Memory B cell (primary cell): ENCODE data around the gene COPE.
A peak's percentile ranks its signal among the peaks of the same experiment; 100 is the strongest.
"Not testable (repeated sequence)": the region's sequence is repeated elsewhere in the genome, so short reads cannot be mapped to it uniquely, and the experiment has no call there.

ENCODE experiments used
- ATAC-seq: fragments of 150-1000 bp; cut with Tn5 transposase; 2 replicates; pipeline ENCODE4 v1.10.0; 2021; ENCODE audit warnings: low read depth, mild to moderate bottlenecking, moderate library complexity
- DNase-seq, 2 donors: peaks; one replicate each; pipeline ENCODE4 v3.0.0; 2022; ENCODE audit warnings: low spot score in 2 of 2
- H3K27ac Mint-ChIP-seq: one replicate; pipeline ENCODE4 v1.8.0; 2022; ENCODE audit warnings: mild to moderate bottlenecking, moderate library complexity, mixed read lengths
- H3K27me3 Mint-ChIP-seq: one replicate; pipeline ENCODE4 v1.8.0; 2022; ENCODE audit warnings: mixed read lengths
- H3K36me3 Mint-ChIP-seq: one replicate; pipeline ENCODE4 v1.8.0; 2022; ENCODE audit warnings: mild to moderate bottlenecking, mixed read lengths
- H3K4me1 Mint-ChIP-seq: one replicate; pipeline ENCODE4 v1.8.0; 2022; ENCODE audit warnings: mixed read lengths
- H3K4me3 Mint-ChIP-seq: one replicate; pipeline ENCODE4 v1.8.0; 2022; ENCODE audit warnings: mild to moderate bottlenecking, moderate library complexity, mixed read lengths
- H3K9me3 Mint-ChIP-seq: one replicate; pipeline ENCODE4 v1.8.0; 2022; ENCODE audit warnings: mixed read lengths

The COPE gene

GRCh38 chr19:18919086-18919899, at the start of gene COPE, which contains the start of gene DDX49:
TSS of gene COPE (minus strand) at chr19:18919387. CDS start at chr19:18919348, 39 bp downstream.
TSS of gene DDX49 (plus strand) at chr19:18919715. CDS start at chr19:18919742, 27 bp downstream.
- peaks cover 18% of the 10 kb centered on the region for H3K4me1 Mint-ChIP-seq
- ATAC-seq (peak; percentile 85), DNase-seq (peak; percentile 91 to 95)
- no peaks in the 10 kb centered on the region for H3K9me3 Mint-ChIP-seq
- peaks cover 10% of the 10 kb centered on the region for H3K36me3 Mint-ChIP-seq
- peak within 1 kb of the TSS; percentile 88 for H3K27ac Mint-ChIP-seq
- no peaks in the 10 kb centered on the region for H3K27me3 Mint-ChIP-seq
- peak within 1 kb of the TSS; percentile 74 for H3K4me3 Mint-ChIP-seq

DNA sequence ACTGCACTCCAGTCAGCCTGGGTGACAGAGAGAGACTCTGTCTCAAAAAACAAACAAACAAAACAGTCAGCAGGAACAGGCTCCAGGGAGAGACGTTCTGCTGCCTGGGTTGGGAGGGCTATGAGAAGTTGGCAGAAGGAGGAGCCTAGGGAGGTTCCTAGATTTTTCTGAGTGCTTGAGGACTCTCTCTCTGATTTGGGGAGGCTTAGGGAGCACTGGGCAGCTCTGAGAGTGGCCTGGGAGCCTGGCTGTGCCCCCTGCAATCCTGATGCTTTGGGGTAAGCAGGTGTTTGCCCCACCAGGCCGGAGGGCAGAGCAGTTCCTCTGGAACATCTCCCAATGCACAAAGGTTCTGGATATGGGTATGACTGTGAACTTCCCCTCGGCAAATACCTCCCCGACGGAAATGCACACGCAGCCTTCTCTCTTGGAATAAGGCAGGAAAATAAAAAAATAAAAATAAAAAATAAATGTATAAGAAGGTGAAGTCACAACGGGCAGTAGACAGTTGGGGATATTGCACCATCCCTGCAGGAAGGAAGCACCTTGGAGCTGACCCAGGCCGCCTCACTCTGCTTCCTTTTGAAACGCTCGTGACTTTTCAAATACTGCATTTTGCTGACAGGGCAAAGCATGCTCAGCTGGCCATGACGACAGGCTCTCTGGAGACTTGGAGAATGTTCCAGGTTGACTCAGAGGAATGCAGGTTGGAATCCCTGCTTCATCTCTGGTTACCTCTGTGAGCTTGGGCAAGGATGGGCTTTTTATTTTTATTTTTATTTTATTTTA, 48.4 kb upstream of the COPE start:
- H3K4me3 Mint-ChIP-seq = no peak overlapping the region

GRCh38 chr19:18966307-18966706, 47.1 kb upstream of the COPE start:
- Mint-ChIP-seq H3K4me1 (peaks cover 15% of the 10 kb centered on the region), H3K36me3 (no peaks in the 10 kb centered on the region), H3K4me3 (no peak overlapping the region), H3K27ac (no peak overlapping the region), H3K27me3 (peaks cover 9% of the 10 kb centered on the region), H3K9me3 (peaks cover 1% of the 10 kb centered on the region)
- ATAC-seq (no peak), DNase-seq (no peak)

More for the DNA sequence above, 48.4 kb upstream of the COPE start:
- peaks cover 4% of the 10 kb centered on the region for H3K4me1 Mint-ChIP-seq
- peaks cover 1% of the 10 kb centered on the region for H3K9me3 Mint-ChIP-seq
- no peak for ATAC-seq
- H3K36me3 Mint-ChIP-seq = no peaks in the 10 kb centered on the region
- peaks cover 6% of the 10 kb centered on the region for H3K27me3 Mint-ChIP-seq
- no peak for DNase-seq
- H3K27ac Mint-ChIP-seq = no peak overlapping the region

DNA sequence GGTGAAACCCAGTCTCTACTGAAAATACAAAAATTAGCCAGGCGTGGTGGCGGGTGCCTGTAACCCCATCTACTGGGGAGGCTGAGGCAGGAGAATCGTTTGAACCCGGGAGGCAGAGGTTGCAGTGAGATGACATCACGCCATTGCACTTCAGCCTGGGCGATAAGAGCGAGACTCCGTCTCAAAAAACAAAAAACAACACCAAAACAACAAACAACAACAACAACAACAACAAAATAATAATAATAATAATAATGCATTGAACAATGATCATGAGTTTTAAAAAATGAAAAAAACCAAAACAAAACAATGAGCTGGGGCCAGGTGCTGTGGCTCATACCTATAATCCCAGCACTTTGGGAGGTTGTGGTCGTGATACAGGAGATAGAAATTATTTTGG, 44.9 kb upstream of the COPE start:
- H3K36me3 Mint-ChIP-seq = no peaks in the 10 kb centered on the region
- no peak for DNase-seq
- H3K27me3 Mint-ChIP-seq = peaks cover 9% of the 10 kb centered on the region
- peaks cover 1% of the 10 kb centered on the region for H3K9me3 Mint-ChIP-seq
- peaks cover 17% of the 10 kb centered on the region for H3K4me1 Mint-ChIP-seq
- H3K4me3 Mint-ChIP-seq = no peak overlapping the region
- no peak for ATAC-seq
- no peak overlapping the region for H3K27ac Mint-ChIP-seq

- Mint-ChIP-seq H3K4me3 (peak overlapping the region; percentile 74), H3K4me1 (peaks cover 17% of the 10 kb centered on the region), H3K9me3 (no peaks in the 10 kb centered on the region), H3K36me3 (no peaks in the 10 kb centered on the region), H3K27ac (no peak overlapping the region), H3K27me3 (peaks cover 7% of the 10 kb centered on the region)
- DNase-seq = no peak
- ATAC-seq = peak; percentile 61
Measured at GRCh38 chr19:18961767-18962620, 42.8 kb upstream of the COPE start.

DNA sequence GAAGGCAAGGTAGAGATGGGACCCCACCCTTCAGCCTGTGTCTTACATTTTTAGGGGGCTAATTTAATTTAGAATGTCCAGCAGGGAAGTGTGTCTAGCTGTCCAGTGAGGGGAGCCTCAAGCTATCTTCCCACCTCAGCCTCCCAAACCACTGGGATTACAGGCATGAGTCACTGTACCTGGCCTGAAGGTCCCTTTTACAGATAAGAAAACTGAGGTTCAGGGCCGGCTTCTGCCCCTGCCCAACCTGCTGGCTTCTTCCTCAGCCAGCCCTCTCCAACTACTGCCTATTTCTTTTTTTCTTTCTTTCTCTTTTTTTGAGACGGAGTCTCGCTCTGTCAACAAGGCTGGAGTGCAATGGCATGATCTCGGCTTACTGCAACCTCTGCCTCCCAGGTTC, 41.2 kb upstream of the COPE start:
- no peak overlapping the region for H3K27ac Mint-ChIP-seq
- DNase-seq (no peak), ATAC-seq (no peak)
- H3K36me3 Mint-ChIP-seq = no peaks in the 10 kb centered on the region
- no peaks in the 10 kb centered on the region for H3K9me3 Mint-ChIP-seq
- H3K4me3 Mint-ChIP-seq = no peak overlapping the region
- H3K27me3 Mint-ChIP-seq = peaks cover 7% of the 10 kb centered on the region
- H3K4me1 Mint-ChIP-seq = peaks cover 13% of the 10 kb centered on the region

DNA sequence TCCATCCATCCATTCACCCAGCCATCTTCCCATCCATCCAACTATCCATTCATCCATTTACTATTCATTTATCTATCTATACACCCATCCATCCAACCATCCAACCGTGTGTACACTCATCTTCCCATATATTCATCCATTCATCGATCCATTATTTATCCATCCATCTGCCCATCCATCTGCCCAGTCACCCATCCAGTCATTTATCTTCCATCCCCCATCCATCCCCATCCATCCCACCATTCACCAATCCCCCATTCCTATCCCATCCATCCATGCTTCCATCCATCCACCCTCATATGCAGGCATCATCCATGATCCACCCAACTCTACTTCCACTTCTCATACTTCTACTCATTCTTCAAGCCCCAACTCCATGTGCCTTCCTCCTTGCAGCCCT, 35.9 kb upstream of the COPE start:
- DNase-seq = no peak
- no peak overlapping the region for H3K27ac Mint-ChIP-seq
- H3K4me3 Mint-ChIP-seq = no peak overlapping the region
- H3K36me3 Mint-ChIP-seq = peaks cover 2% of the 10 kb centered on the region
- H3K27me3 Mint-ChIP-seq = peaks cover 2% of the 10 kb centered on the region
- ATAC-seq = no peak
- H3K4me1 Mint-ChIP-seq = peaks cover 6% of the 10 kb centered on the region
- peaks cover 9% of the 10 kb centered on the region for H3K9me3 Mint-ChIP-seq

GRCh38 chr19:18954094-18954493, 34.9 kb upstream of the COPE start:
- Mint-ChIP-seq H3K27ac (no peak overlapping the region), H3K36me3 (peaks cover 2% of the 10 kb centered on the region), H3K27me3 (peaks cover 2% of the 10 kb centered on the region), H3K9me3 (peaks cover 9% of the 10 kb centered on the region), H3K4me3 (no peak overlapping the region), H3K4me1 (peaks cover 6% of the 10 kb centered on the region)
- ATAC-seq (no peak), DNase-seq (no peak)

- H3K27me3 Mint-ChIP-seq, DNase-seq, H3K36me3 Mint-ChIP-seq, H3K9me3 Mint-ChIP-seq, H3K27ac Mint-ChIP-seq, H3K4me3 Mint-ChIP-seq, ATAC-seq: not testable (repeated sequence)
- H3K4me1 Mint-ChIP-seq = peaks cover 14% of the 10 kb centered on the region
Measured at GRCh38 chr19:18952364-18953003, 33.3 kb upstream of the COPE start.

DNA sequence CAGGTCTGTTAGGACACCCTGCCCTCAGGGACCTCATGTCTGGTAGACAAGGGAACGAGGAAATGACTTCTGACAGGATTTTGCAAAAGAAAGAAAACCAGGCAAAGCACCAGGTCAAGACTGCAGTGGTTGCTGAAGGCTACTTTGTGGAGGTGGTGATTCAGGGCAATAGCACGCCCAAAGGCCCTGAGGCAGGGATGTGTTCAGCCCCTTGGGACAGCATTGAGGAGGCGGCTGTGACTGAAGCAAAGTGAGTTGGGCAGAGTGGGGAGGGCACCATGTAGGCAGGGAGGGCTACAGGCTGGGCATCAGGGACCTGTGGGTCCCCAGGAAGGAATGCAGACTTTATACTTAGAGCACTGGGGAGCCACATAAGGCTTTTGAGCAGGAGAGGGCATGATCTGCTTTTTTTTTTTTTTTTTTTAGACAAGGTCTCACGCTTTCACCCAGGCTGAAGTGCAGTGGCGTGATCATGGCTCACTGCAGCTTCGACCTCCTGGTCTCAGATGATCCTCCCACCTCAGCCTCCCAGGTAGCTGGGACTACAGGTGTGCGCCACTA, 32.6 kb upstream of the COPE start:
- H3K4me3 Mint-ChIP-seq = no peak overlapping the region

DNA sequence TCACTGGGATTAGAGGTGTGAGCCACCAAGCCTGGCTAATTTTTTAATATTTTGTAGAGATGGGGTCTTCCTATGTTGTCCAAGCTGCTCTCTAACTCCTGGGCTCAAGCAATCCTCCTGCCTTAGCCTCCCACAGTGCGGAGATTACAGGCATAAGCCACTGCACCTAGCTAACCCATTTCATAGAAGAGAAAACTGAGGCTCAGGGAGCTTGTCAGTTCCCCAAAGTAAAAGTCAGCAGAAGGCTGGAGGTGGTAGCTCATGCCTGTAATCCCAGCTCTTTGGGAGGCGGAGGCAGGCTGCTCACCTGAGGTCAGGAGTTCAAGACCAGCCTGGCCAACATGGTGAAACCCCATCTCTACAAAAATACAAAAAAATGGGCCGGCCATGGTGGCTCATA, 30.7 kb upstream of the COPE start:
- Mint-ChIP-seq H3K4me1 (peaks cover 21% of the 10 kb centered on the region), H3K27ac (no peak overlapping the region)
- no peak for ATAC-seq

More for the DNA sequence above, 32.6 kb upstream of the COPE start:
- peaks cover 9% of the 10 kb centered on the region for H3K9me3 Mint-ChIP-seq
- H3K27ac Mint-ChIP-seq = no peak overlapping the region
- H3K27me3 Mint-ChIP-seq = peaks cover 4% of the 10 kb centered on the region
- DNase-seq = no peak
- no peak for ATAC-seq
- peaks cover 2% of the 10 kb centered on the region for H3K36me3 Mint-ChIP-seq
- H3K4me1 Mint-ChIP-seq = peaks cover 17% of the 10 kb centered on the region

GRCh38 chr19:18948976-18949356, 29.8 kb upstream of the COPE start:
- no peaks in the 10 kb centered on the region for H3K9me3 Mint-ChIP-seq
- ATAC-seq = no peak
- no peak overlapping the region for H3K4me3 Mint-ChIP-seq
- H3K36me3 Mint-ChIP-seq = no peaks in the 10 kb centered on the region
- peaks cover 1% of the 10 kb centered on the region for H3K27me3 Mint-ChIP-seq
- peaks cover 23% of the 10 kb centered on the region for H3K4me1 Mint-ChIP-seq
- no peak overlapping the region for H3K27ac Mint-ChIP-seq
- DNase-seq = no peak

More for the DNA sequence above, 30.7 kb upstream of the COPE start:
- Mint-ChIP-seq H3K4me3 (no peak overlapping the region), H3K9me3 (peaks cover 5% of the 10 kb centered on the region), H3K27me3 (peaks cover 2% of the 10 kb centered on the region), H3K36me3 (peaks cover under 1% of the 10 kb centered on the region)
- DNase-seq = no peak
